ENCODE data around the gene RECQL5.

Gene RECQL5

GRCh38 chr17:75664099-75664549 lies 2.8 kb downstream of the RECQL5 start:
- FAIRE-seq (no peak), DNase-seq (ENCODE audit: insufficient read length, low spot score) (no peak)
- TF ChIP-seq CTCF (IDR thresholded peaks at IDR 0.05; ENCODE audit: insufficient read depth, missing control alignments): no peak

GRCh38 chr17:75662511-75662910 lies 4.4 kb downstream of the RECQL5 start:
- no peak for TF ChIP-seq CTCF (IDR thresholded peaks at IDR 0.05; ENCODE audit: insufficient read depth, missing control alignments)
- FAIRE-seq (no peak), DNase-seq (ENCODE audit: insufficient read length, low spot score) (no peak)

GRCh38 chr17:75661531-75661930 lies 5.4 kb downstream of the RECQL5 start:
- DNase-seq (ENCODE audit: insufficient read length, low spot score) (no peak), FAIRE-seq (no peak)
- no peak for TF ChIP-seq CTCF (IDR thresholded peaks at IDR 0.05; ENCODE audit: insufficient read depth, missing control alignments)

GRCh38 chr17:75658237-75658636 lies 8.7 kb downstream of the RECQL5 start:
- no peak for TF ChIP-seq CTCF (IDR thresholded peaks at IDR 0.05; ENCODE audit: insufficient read depth, missing control alignments)
- DNase-seq (ENCODE audit: insufficient read length, low spot score) (no peak), FAIRE-seq (no peak)

GRCh38 chr17:75654176-75654575 lies 12.8 kb downstream of the RECQL5 start:
- TF ChIP-seq CTCF (IDR thresholded peaks at IDR 0.05; ENCODE audit: insufficient read depth, missing control alignments): no peak
- FAIRE-seq (no peak), DNase-seq (ENCODE audit: insufficient read length, low spot score) (no peak)

- FAIRE-seq (no peak), DNase-seq (ENCODE audit: insufficient read length, low spot score) (no peak)
- peak; percentile 71 for TF ChIP-seq CTCF (IDR thresholded peaks at IDR 0.05; ENCODE audit: insufficient read depth, missing control alignments)
Measured at GRCh38 chr17:75652934-75653549, 13.9 kb downstream of the RECQL5 start.

GRCh38 chr17:75652341-75652740 lies 14.6 kb downstream of the RECQL5 start:
- FAIRE-seq (no peak), DNase-seq (ENCODE audit: insufficient read length, low spot score) (no peak)
- no peak for TF ChIP-seq CTCF (IDR thresholded peaks at IDR 0.05; ENCODE audit: insufficient read depth, missing control alignments)

Data from D721Med (cell line).